OCI-LY1 (cell line): ENCODE data around the gene PAQR6.

Experiments used
- CTCF ChIP-seq: fragments of 200-600 bp; sonication (generic), shearing (Covaris generic); IDR thresholded peaks from 2 replicates; pipeline ENCODE4 v1.5.1; 2017; ENCODE audit warnings: mild to moderate bottlenecking, antibody characterized with exemption, low read length, moderate library complexity, mixed read lengths
- EZH2 ChIP-seq: fragments of 200-600 bp; sonication (generic), shearing (Covaris generic); IDR thresholded peaks from 2 replicates; pipeline ENCODE4 v1.8.0; 2017; ENCODE audit warnings: borderline replicate concordance, mixed run types, mild to moderate bottlenecking, antibody characterized with exemption, low read length, moderate library complexity, mixed read lengths

DNA sequence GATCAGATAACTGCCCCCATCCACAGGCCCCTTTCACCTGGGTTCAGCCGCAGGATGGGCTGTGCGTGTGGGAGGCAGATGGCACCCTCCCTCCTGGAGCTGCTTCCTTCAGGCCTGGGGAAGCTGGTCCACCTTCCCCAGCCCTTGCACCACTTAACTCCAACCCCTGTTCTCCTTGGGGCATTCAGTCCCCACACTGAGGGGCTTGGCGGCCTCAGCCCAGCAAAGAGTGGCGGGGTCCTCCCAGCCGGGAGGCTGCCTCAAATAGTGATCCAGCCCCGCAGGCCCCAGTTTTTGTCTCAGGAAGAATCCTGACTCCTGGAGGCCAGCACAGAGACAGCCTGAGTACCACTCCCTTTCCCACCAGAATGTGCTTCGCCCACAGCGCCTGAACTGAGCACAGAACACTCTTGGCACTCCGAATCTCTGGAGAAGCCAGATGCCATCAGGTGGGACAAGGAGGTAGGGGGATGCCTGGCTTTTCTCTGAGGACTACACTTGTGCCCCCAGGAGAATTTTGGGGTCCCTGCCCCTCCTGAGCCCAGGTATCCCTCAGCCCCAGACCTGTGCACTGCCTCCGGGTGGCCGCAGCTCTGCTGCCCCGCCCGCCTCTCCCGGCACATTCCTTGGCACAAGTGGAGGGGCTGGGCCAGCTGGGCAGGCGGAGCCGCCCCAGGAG is 936 bp downstream of the PAQR6 start:
- TF ChIP-seq CTCF, result no peak
- TF ChIP-seq EZH2, result no peak
